ENCODE results near the gene POLQ.

GRCh38 chr3:121594850-121595249 is 49.1 kb upstream of the POLQ start:
- TF ChIP-seq CTCF (IDR thresholded peaks at IDR 0.05), result no peak
- TF ChIP-seq POLR2A (IDR thresholded peaks at IDR 0.05), result no peak
